ENCODE results near the gene CIDEB.

CIDEB gene

GRCh38 chr14:24268225-24268624, 39.6 kb downstream of the CIDEB start:
- DNase-seq: no peak

- DNase-seq: no peak
Observed at GRCh38 chr14:24267516-24267915, 40.3 kb downstream of the CIDEB start.

GRCh38 chr14:24266344-24267244, 41.2 kb downstream of the CIDEB start:
- DNase-seq: no peak

DNA sequence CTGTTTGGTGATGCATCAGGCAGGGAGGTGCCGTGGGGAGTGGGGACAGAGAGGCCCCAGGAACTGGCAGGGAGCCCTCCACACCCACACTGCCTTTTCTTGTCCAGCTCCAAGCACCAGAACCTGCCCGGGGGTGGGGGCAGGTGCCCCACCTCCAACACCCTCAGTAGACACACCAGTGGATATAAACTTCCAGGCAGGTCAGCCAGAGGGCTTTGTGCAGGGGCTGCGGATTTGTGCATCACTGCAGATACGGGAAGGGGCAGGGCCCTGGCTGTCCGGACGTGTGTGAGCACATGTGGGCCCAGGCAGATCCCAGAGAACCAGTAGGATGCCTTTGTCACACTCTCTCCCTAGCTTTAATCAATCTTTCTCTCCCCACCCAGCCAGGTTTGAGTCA, 43.5 kb downstream of the CIDEB start:
- no peak for DNase-seq

- no peak for DNase-seq
Observed at GRCh38 chr14:24263848-24264247, 43.9 kb downstream of the CIDEB start.

DNA sequence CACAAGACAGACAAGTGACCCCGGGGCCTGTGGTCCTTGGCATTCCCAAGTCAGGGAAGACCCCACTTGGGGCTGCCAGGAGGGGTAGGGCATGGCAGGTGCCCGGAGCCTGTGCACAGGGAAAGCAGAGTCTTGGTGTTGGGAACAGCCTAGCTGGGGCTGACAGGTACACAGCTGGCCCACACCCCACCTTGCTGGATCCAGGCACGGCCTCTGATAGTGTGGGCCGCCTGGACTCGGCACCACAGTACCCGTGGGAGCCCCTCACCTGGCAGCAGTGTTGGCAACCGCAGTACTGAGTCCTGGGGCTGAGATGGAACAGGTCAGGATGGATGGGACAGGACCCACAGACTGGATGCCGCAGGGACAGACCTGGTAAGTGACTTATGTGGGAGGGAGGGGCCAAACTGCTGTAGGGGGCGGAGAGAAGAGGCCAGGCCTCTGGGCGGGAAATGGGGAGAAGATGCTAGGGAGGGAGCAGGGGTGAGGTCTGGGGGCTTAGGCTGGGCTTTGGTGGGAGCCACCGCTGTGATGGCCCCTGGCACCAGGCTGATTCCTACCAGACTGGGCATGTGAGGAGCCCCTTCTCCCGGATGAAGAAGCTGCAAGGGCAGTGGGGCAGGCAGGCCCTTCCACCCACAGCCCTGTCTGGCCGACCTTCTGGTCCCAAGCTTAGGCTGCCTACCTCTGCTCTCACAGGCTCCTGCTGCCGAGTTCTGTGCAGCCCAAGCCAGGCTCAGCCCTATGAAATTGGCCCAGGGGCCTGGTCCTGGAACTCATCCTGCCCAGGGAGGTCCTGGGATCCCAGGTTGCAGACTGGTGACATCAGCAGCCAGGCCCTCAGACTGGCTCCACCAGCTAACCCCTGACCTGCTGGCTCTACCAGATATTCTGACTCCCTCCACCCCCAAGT, 44.7 kb downstream of the CIDEB start, which contains the start of gene TGM1:
TSS of gene TGM1 (minus strand) at position 357 of the 913 bp plus-strand sequence. CDS start 825 bp downstream, outside the sequence.
- DNase-seq: no peak

DNA sequence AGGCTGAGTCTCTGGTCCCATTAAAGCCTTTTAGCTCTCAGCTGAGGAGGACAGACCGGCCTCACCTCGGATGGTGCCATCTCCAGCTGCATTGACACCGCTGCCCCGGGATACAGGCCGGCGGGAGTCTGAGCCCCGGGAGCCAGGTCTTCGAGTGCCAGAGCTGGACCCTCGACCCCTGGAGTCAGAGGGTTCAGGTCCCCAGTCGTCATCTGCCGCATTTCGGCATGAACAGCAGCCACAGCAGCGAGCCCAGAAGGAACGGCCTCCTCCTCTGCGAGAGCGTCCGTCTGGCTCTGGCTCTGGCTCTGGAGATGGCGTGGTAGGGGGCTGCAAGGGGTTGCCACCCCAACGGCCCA, 45.8 kb downstream of the CIDEB start:
- DNase-seq: no peak

- no peak for DNase-seq
Observed at GRCh38 chr14:24261256-24261968, 46.4 kb downstream of the CIDEB start.

DNA sequence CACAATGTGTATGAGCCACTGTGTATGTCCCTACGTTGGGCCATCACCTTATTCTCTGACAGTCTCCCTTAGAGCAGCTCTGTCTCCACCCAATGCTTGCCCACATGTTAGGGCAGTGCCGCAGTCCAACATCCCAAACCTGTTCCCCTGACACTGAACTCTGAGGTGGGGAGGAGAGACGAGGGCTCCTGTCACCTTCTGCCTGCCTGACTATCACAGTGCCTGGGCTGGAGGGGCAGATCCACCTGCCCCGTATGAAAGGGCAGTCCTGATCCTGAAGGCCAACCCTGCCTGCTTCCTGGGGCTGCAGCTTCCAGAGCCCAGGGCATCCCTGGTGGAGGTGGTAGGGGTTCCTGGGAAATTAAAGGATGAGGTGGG, 47.0 kb downstream of the CIDEB start:
- no peak for DNase-seq

DNA sequence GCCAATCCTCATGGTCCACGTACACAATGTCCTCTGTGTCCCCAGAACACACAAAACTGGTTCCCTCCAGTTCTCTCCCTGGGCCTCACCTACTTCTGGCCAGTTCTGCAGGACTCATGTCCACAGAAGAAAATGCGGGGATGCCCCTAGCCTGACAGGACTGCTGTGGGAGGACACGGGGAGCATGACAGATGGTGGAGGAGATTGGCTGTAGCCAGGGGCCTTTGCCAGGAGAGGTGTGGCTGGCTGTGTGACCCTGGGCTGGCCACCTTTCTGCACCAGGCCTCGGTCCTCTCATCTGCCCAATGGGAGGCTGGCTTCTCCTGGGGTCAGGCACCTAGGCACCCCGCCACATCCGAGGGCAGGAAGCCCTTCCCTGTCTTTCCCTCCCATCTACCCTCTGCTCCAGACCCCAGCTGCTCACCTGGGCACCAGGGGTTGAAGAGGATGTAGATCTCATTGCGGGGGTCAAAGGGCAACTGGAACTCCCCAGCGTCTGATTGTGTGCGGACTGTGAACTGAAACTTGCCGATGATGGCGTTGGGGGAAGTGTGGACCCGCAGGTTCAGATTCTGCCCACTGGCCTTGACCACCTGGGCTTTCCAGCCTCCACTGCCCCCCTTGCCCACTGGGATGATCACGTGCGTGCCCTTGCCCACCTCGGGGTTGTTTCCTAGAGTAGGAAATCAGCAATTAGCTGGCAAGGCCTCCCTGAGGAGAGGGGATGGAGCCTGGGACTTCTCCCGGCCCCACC, 47.6 kb downstream of the CIDEB start:
- no peak for DNase-seq

DNA sequence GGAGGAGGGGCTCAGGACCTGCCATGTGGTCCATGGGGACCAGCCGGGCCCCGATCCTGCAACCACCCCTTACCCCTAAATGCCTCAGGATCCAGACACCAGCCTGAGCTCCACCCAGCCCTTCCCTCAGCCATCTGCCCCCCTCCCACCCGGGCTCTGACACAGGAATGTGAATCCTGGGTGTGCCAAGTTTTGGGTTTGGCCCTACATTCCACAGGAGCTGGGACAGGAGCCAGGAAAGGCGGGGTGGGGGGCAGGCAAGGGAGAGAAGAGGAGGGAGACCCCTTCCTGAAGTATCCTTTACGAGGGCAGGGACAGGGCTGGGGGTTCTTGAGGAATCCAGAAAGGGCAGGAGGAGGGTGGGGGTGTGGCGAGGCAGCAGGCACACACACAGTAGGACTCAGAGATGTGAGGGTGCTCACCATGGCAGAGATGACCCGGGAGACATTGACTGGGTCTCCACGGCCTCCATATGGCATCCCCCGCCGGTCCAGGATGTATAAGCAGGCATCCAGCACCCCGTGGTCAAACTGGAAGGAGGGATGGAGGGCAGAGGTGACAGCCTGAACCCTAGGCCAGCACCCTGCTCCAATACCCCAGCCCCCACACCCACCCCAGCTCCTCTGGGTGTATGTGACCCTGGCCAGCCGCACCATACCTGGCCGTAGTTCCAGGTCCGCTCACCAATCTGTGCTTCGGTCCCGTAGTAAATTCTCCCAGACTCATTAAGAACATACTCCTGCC, 48.3 kb downstream of the CIDEB start:
- DNase-seq: no peak

DNA sequence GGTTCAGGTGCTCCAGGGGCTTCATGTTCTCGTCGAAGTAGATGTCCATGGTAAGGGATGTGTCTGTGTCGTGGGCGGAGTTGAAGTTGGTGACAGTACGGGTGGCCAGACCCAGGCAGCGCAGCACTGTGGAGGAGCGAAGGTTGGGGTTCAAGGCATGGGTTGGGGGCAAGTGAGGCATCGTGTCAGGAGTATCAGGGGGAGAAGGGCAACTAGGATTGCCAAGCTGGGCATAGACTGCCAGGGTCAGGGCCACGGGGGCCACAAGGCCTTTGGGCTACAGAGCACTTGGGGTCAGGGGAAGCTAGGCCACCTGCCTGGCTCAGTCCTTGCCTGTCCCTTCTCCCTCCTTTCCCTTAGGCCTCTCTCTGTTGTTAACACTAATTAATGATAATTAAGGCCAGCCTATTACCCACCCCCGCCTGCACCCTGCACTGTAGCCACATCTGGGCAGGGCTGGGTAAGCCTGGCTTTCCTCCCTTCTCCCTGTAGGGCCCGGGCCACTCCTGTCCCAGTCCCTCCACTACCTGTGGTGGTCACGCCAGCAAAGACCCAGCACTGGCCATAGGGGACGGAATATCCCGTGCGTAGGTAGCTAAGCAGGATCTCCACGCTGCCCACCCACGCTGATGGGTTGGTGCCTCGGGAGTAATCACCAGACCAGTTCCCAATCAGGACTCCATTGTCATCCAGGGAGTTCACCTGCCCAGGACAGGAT, 49.1 kb downstream of the CIDEB start:
- no peak for DNase-seq

GRCh38 chr14:24258119-24258518, 49.7 kb downstream of the CIDEB start:
- no peak for DNase-seq

GRCh38 chr14:24256960-24257359, 50.8 kb downstream of the CIDEB start:
- no peak for DNase-seq

- DNase-seq: no peak
Observed at GRCh38 chr14:24255931-24256711, 51.7 kb downstream of the CIDEB start.

- DNase-seq: no peak
Observed at GRCh38 chr14:24255438-24255837, 52.3 kb downstream of the CIDEB start.

Measured in NCI-H1048 (cell line).